ENCODE data around the gene TAOK1. TPM values are rescaled to one million over a fixed set of nuclear protein-coding genes. Genes with fewer than 3 reads are reported as not detected.

The TAOK1 gene
- total and polyA plus RNA-seq, 2 of the 13 experiments (the other 11 are each of a cell fraction or from before 2014, with no cell fraction given), result 14.1 to 23.0 TPM

DNA sequence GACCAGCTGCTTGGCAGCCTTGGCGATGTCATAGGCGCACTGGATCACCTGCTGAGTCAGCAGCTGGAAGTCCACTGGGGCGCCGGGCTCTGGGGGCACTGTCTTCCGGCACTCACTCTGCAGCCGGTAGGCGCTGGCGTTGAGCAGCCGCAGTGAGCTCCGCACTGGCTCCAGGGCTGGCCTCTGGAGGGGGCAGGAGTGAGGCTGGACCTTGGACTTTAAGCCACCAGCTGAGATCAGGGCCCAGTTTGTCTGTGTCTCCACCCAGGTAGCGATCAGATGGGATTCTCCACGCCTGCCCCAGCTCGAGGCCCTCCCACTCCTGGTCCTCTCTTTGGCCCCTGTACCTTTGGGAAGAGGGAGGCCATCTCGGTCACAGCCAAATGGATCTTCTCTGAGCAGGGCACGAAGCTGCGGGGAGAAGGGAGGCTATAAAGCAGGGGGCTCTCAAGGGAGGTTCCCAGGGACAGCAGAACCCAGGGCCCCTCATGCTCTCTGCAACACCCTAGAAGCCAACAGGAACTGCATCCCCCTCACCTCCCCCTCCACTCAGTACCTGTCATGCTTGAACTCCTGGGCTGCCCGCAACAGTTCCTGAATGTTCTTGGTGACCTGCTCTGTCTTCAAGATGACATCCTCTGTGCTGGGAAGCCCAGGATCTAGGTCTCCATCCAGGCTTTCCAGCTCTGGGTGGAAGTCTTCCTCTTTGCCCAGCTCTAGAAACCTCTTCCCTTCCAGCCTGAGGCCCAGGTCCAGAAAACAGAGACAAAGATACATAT, 184.8 kb downstream of the TAOK1 start (continued):
- TF ChIP-seq, protein P1, sequence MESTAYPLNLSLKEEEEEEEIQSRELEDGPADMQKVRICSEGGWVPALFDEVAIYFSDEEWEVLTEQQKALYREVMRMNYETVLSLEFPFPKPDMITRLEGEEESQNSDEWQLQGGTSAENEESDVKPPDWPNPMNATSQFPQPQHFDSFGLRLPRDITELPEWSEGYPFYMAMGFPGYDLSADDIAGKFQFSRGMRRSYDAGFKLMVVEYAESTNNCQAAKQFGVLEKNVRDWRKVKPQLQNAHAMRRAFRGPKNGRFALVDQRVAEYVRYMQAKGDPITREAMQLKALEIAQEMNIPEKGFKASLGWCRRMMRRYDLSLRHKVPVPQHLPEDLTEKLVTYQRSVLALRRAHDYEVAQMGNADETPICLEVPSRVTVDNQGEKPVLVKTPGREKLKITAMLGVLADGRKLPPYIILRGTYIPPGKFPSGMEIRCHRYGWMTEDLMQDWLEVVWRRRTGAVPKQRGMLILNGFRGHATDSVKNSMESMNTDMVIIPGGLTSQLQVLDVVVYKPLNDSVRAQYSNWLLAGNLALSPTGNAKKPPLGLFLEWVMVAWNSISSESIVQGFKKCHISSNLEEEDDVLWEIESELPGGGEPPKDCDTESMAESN (CRISPR knock-in tag; conservative IDR thresholded peaks at IDR 0.05), result peak; percentile 65; the same call in 1 of the 2 replicates
- TF ChIP-seq ZNF781 (CRISPR knock-in tag; IDR thresholded peaks at IDR 0.05; ENCODE audit: borderline replicate concordance, not compliant biosample characterization) (no peak), MLXIP (CRISPR knock-in tag; IDR thresholded peaks at IDR 0.05; ENCODE audit: borderline replicate concordance) (no peak), ZNF749 (CRISPR knock-in tag; IDR thresholded peaks at IDR 0.05; ENCODE audit: borderline replicate concordance) (no peak), ZNF577 (CRISPR knock-in tag; IDR thresholded peaks at IDR 0.05; ENCODE audit: borderline replicate concordance, low read depth) (no peak), PHF5A (CRISPR knock-in tag; IDR thresholded peaks at IDR 0.05; ENCODE audit: low read depth, unreplicated experiment) (no peak), POLR2A (IDR thresholded peaks at IDR 0.05; ENCODE audit: insufficient read depth in 1 of 2, low read depth in 2 of 2, low read length in 2 of 2) (0 out of 4 replicates have a peak, but pooled peaks of 1 of the 2 experiments have one; percentile 23), CREBL2 (CRISPR knock-in tag; IDR thresholded peaks at IDR 0.05; ENCODE audit: borderline replicate concordance) (no peak), ZNF510 (CRISPR knock-in tag; IDR thresholded peaks at IDR 0.05; ENCODE audit: low read depth) (0 out of 2 replicates have a peak, but pooled peaks have one; percentile 60), ARID4A (CRISPR knock-in tag; IDR thresholded peaks at IDR 0.05; ENCODE audit: borderline replicate concordance) (peak; percentile 92), ZNF337 (CRISPR knock-in tag; IDR thresholded peaks at IDR 0.05; ENCODE audit: borderline replicate concordance, low read depth) (no peak), ZNF383 (CRISPR knock-in tag; IDR thresholded peaks at IDR 0.05; ENCODE audit: borderline replicate concordance) (0 out of 2 replicates have a peak, but pooled peaks have one; percentile 32)
- TF ChIP-seq, protein P2, sequence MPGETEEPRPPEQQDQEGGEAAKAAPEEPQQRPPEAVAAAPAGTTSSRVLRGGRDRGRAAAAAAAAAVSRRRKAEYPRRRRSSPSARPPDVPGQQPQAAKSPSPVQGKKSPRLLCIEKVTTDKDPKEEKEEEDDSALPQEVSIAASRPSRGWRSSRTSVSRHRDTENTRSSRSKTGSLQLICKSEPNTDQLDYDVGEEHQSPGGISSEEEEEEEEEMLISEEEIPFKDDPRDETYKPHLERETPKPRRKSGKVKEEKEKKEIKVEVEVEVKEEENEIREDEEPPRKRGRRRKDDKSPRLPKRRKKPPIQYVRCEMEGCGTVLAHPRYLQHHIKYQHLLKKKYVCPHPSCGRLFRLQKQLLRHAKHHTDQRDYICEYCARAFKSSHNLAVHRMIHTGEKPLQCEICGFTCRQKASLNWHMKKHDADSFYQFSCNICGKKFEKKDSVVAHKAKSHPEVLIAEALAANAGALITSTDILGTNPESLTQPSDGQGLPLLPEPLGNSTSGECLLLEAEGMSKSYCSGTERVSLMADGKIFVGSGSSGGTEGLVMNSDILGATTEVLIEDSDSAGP (CRISPR knock-in tag; IDR thresholded peaks at IDR 0.05; ENCODE audit: borderline replicate concordance), result peak; percentile 93
- TF ChIP-seq, protein P3, sequence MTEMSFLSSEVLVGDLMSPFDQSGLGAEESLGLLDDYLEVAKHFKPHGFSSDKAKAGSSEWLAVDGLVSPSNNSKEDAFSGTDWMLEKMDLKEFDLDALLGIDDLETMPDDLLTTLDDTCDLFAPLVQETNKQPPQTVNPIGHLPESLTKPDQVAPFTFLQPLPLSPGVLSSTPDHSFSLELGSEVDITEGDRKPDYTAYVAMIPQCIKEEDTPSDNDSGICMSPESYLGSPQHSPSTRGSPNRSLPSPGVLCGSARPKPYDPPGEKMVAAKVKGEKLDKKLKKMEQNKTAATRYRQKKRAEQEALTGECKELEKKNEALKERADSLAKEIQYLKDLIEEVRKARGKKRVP (CRISPR knock-in tag; IDR thresholded peaks at IDR 0.05), result no peak

Data from HepG2 (cell line).